Tibial nerve (tissue), 4 donors: ENCODE results near the gene KIRREL2. TPM values are rescaled to one million over a fixed set of nuclear protein-coding genes. Genes with fewer than 3 reads are reported as not detected.
A peak's percentile ranks its signal among the peaks of the same experiment; 100 is the strongest.

Experiments used
- DNase-seq, 2 donors: peaks; one replicate each; pipeline ENCODE4 v3.0.0-alpha.2; 2019; ENCODE audit warnings: low spot score in 2 of 2
- H3K27ac ChIP-seq, 4 donors: fragments of 200-600 bp; sonication (generic) in 3 of 4; one replicate each; pipeline ENCODE4 v1.5.1; 2017 to 2019; ENCODE audit warnings: mild to moderate bottlenecking in 1 of 4
- H3K27me3 ChIP-seq, 2 donors: fragments of 200-600 bp; sonication (generic) in 1 of 2; one replicate each; pipeline versions ENCODE4 v1.5.1 to v1.6.0; 2017 to 2019
- H3K36me3 ChIP-seq, 3 donors: fragments of 200-600 bp; sonication (generic); one replicate each; pipeline ENCODE4 v1.5.1; 2018 to 2019
- H3K4me1 ChIP-seq, 4 donors: fragments of 200-600 bp; sonication (generic) in 3 of 4; one replicate each; pipeline ENCODE4 v1.5.1; 2017 to 2019
- H3K4me3 ChIP-seq, 4 donors: fragments of 200-600 bp; sonication (generic) in 3 of 4; one replicate each; pipeline ENCODE4 v1.5.1; 2017 to 2019; ENCODE audit warnings: mild to moderate bottlenecking in 1 of 4, moderate library complexity in 1 of 4
- H3K9me3 ChIP-seq, 4 donors: fragments of 200-600 bp; sonication (generic) in 3 of 4; one replicate each; pipeline ENCODE4 v1.5.1; 2017 to 2019
- EP300 ChIP-seq, 2 donors: sonication (generic); formaldehyde crosslinking; IDR thresholded peaks; one replicate each; pipeline ENCODE4 v1.6.1; 2017; ENCODE audit warnings: antibody characterized with exemption in 2 of 2, mild to moderate bottlenecking in 1 of 2
- POLR2A ChIP-seq, 2 donors: fragments of 450-650 bp; IDR thresholded peaks; one replicate each; pipeline ENCODE4 v1.6.1; 2017; ENCODE audit warnings: antibody characterized with exemption in 2 of 2, mild to moderate bottlenecking in 2 of 2, moderate library complexity in 2 of 2
- WGBS, 2 donors: methylation state at CpG; one replicate each; pipeline ENCODE4 v1.1.5; 2018; 5-methylcytosine and 5-hydroxymethylcytosine counted together
- small RNA-seq: library from RNA; depleted of rRNA; stranded (forward); fragments of <200 nt; gene quantifications from one replicate; pipeline ENCODE3, GENCODE V24; 2016
- total RNA-seq, 4 donors: library from RNA; depleted of rRNA; stranded (reverse); fragments of >200 nt; gene quantifications; one replicate each; pipeline ENCODE4 v1.1.0, GENCODE V29; 2016
- TF ChIP-seq, protein P1 (sequence below), 5 experiments: fragments of 200-600 bp in 3 of 5; fragments of 450-650 bp in 2 of 5; sonication (generic) in 3 of 5; IDR thresholded peaks; one replicate each; pipeline ENCODE4 v1.5.1; 2016 to 2019; ENCODE audit warnings: antibody characterized with exemption in 5 of 5, mild to moderate bottlenecking in 3 of 5, moderate library complexity in 2 of 5

The KIRREL2 gene
- total RNA-seq, 4 donors from 2014 or later, result 0.44 TPM; not detected in 3

DNA sequence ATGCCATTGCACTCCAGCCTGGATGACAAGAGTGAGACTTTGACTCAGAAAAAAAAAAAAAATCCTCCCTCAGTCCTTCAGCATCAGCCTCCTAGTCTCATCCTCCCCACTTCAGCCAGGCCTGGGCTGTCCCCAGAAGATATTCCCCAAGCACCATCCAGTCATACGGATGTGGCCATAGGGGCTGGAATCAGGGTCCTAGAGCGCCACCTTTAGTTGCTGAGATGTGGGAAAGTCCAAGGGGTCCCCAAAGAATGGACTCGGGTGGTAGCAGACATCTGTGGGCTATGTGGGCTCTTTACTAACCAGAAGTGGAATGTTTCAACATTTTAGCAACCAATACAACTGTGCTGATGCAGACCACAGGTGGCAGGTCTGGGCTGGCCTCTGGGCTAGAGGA is 54.5 kb downstream of the KIRREL2 start:
- Histone ChIP-seq H3K9me3 (no peaks in the 10 kb centered on the region), H3K27ac (no peak overlapping the region), H3K36me3 (no peaks in the 10 kb centered on the region), H3K4me1 (peaks cover 0 to 9% (median 0%) of the 10 kb centered on the region in 4 donors), H3K4me3 (no peak overlapping the region), H3K27me3 (no peaks in the 10 kb centered on the region)
- 38% methylated on average over 3 of the region's 3 CpGs for WGBS, 2 donors
- no peak for DNase-seq
- TF ChIP-seq POLR2A (IDR thresholded peaks at IDR 0.05) (no peak), EP300 (IDR thresholded peaks at IDR 0.05) (no peak)
- TF ChIP-seq, protein P1, sequence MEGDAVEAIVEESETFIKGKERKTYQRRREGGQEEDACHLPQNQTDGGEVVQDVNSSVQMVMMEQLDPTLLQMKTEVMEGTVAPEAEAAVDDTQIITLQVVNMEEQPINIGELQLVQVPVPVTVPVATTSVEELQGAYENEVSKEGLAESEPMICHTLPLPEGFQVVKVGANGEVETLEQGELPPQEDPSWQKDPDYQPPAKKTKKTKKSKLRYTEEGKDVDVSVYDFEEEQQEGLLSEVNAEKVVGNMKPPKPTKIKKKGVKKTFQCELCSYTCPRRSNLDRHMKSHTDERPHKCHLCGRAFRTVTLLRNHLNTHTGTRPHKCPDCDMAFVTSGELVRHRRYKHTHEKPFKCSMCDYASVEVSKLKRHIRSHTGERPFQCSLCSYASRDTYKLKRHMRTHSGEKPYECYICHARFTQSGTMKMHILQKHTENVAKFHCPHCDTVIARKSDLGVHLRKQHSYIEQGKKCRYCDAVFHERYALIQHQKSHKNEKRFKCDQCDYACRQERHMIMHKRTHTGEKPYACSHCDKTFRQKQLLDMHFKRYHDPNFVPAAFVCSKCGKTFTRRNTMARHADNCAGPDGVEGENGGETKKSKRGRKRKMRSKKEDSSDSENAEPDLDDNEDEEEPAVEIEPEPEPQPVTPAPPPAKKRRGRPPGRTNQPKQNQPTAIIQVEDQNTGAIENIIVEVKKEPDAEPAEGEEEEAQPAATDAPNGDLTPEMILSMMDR (IDR thresholded peaks at IDR 0.05), result no peak

DNA sequence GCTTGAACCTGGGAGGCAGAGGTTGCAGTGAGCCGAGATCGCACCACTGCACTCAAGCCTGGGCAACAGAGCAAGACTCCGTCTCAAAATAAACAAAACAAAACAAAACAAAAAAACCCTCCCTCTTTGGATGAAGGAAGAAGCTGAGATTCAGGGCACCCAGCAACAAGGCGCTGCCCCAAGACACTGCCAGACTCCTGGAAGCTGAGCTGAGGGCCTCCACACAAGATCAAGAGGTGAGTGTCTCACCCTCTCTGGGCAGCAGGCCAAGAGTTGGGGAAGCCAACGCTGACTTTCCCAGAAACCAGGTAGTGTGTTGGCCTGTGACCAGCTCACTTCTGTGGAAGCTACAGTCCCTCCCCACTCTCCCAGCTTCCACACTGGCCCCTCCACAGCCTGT is 55.1 kb downstream of the KIRREL2 start:
- H3K4me1 ChIP-seq, result peaks cover 0 to 3% (median 0%) of the 10 kb centered on the region in 4 donors
- no peak for DNase-seq
- no peaks in the 10 kb centered on the region for H3K36me3 ChIP-seq
- no peaks in the 10 kb centered on the region for H3K9me3 ChIP-seq
- H3K27ac ChIP-seq, result no peak overlapping the region
- TF ChIP-seq EP300 (IDR thresholded peaks at IDR 0.05), result no peak
- no peak for TF ChIP-seq POLR2A (IDR thresholded peaks at IDR 0.05)
- TF ChIP-seq, protein P1 (IDR thresholded peaks at IDR 0.05), result no peak
- no peaks in the 10 kb centered on the region for H3K27me3 ChIP-seq
- no peak overlapping the region for H3K4me3 ChIP-seq
- 47 to 51% methylated on average over 5 of the region's 5 CpGs for WGBS, 2 donors

DNA sequence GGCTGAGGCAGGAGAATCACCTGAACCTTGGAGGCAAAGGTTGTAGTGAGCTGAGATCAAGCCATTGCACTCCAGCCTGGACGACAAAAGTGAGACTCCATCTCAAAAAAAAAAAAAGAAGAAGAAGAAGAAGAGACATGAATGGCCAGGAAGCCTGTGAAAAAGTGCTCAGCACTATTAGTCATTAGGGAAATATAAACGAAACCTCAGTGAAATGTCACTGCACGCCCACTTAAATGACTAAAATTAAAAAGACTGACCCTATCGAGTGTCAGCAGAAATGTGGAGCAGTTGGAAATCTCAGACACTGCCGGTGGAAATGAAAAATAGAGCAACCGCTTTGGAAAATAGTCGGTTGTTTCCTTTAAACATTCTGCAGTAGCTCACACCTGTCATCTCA is 56.9 kb downstream of the KIRREL2 start:
- Histone ChIP-seq H3K36me3 (no peaks in the 10 kb centered on the region), H3K9me3 (no peaks in the 10 kb centered on the region), H3K27me3 (no peaks in the 10 kb centered on the region), H3K4me1 (no peaks in the 10 kb centered on the region), H3K27ac (peak overlapping the region in 2 of 4 donors; percentile 23 to 64), H3K4me3 (no peak overlapping the region)
- TF ChIP-seq EP300 (IDR thresholded peaks at IDR 0.05) (no peak), POLR2A (IDR thresholded peaks at IDR 0.05) (no peak)
- TF ChIP-seq, protein P1 (IDR thresholded peaks at IDR 0.05), result no peak
- 39 to 43% methylated on average over 7 of the region's 7 CpGs for WGBS, 2 donors
- no peak for DNase-seq

DNA sequence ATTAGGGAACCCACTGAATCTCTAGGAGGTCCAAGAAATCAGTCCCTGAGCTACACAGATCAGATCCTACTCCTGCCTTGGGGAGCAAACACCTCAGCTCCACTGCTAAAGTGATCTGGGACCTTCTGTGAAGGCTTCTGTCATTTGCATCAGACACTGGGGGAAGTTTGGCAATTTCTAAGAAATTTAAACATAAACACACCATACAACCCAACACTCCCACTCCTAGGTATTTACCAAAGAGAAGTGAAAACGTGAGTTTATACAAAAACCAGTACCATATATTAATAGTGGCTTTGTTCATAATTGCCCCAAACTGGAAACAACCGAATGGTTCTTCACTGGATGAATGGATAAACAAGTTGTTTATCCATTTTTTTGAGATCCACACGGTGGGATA is 58.7 kb downstream of the KIRREL2 start:
- WGBS, 2 donors, result 38 to 47% methylated on average over 3 of the region's 3 CpGs
- no peak overlapping the region for H3K27ac ChIP-seq
- H3K4me3 ChIP-seq, result no peak overlapping the region
- H3K9me3 ChIP-seq, result no peaks in the 10 kb centered on the region
- H3K27me3 ChIP-seq, result no peaks in the 10 kb centered on the region
- H3K4me1 ChIP-seq, result no peaks in the 10 kb centered on the region
- TF ChIP-seq EP300 (IDR thresholded peaks at IDR 0.05), result no peak
- TF ChIP-seq, protein P1 (IDR thresholded peaks at IDR 0.05), result no peak
- TF ChIP-seq POLR2A (IDR thresholded peaks at IDR 0.05), result no peak
- no peaks in the 10 kb centered on the region for H3K36me3 ChIP-seq
- no peak for DNase-seq

Small RNA genes within 50 kb of the gene (small RNA-seq; reads per million reads assigned to genes)
- gene RN7SL402P, result not detected

Other genes starting within 250 kb of the KIRREL2 start
- gene HAUS5, start 244.2 kb upstream of the KIRREL2 start, total RNA-seq, result 10 to 100 TPM in 3 of 4 donors, 1 to 10 TPM in 1; 9.8 to 17.1 (median 11.0) TPM
- 10 to 100 TPM; 77.4 to 88.3 (median 80.0) TPM for gene RBM42, start 227.9 kb upstream of the KIRREL2 start, total RNA-seq
- 1 to 10 TPM in 1 of 4 donors, under 1 TPM in 1, not detected in 2; 0.84 to 2.2 TPM for gene ETV2, start 215.2 kb upstream of the KIRREL2 start, total RNA-seq
- gene COX6B1, start 208.6 kb upstream of the KIRREL2 start, total RNA-seq, result 100 to 1,000 TPM; 293 to 338 (median 316) TPM
- not detected for gene UPK1A, start 190.4 kb upstream of the KIRREL2 start, total RNA-seq
- gene ZBTB32, start 152.4 kb upstream of the KIRREL2 start, total RNA-seq, result not detected
- 10 to 100 TPM; 12.9 to 38.7 (median 25.5) TPM for gene KMT2B, start 138.9 kb upstream of the KIRREL2 start, total RNA-seq
- 10 to 100 TPM in 2 of 4 donors, 1 to 10 TPM in 2; 4.8 to 25.5 (median 10.7) TPM for gene IGFLR1, start 114.5 kb upstream of the KIRREL2 start, total RNA-seq
- 10 to 100 TPM; 17.8 to 51.1 (median 43.2) TPM for gene U2AF1L4, start 111.5 kb upstream of the KIRREL2 start, total RNA-seq
- 10 to 100 TPM; 33.1 to 46.7 (median 40.3) TPM for gene PSENEN, start 111.3 kb upstream of the KIRREL2 start, total RNA-seq
- gene LIN37, start 108.3 kb upstream of the KIRREL2 start, total RNA-seq, result 10 to 100 TPM; 18.1 to 32.7 (median 20.6) TPM
- 100 to 1,000 TPM in 3 of 4 donors, 10 to 100 TPM in 1; 85.2 to 190 (median 124) TPM for gene HSPB6, start 99.9 kb upstream of the KIRREL2 start, total RNA-seq
- gene PROSER3, start 98.7 kb upstream of the KIRREL2 start, total RNA-seq, result 10 to 100 TPM; 14.2 to 32.7 (median 19.9) TPM
- 10 to 100 TPM in 3 of 4 donors, 1 to 10 TPM in 1; 6.6 to 46.8 (median 26.1) TPM for gene ARHGAP33, start 81.3 kb upstream of the KIRREL2 start, total RNA-seq
- gene PRODH2, start 44.1 kb upstream of the KIRREL2 start, total RNA-seq, result not detected
- not detected for gene NPHS1, start 4.4 kb upstream of the KIRREL2 start, total RNA-seq
- gene APLP1, start 11.7 kb downstream of the KIRREL2 start, total RNA-seq, result 10 to 100 TPM in 2 of 4 donors, 1 to 10 TPM in 2; 8.7 to 19.7 (median 10.7) TPM
- gene NFKBID, start 43.6 kb downstream of the KIRREL2 start, total RNA-seq, result 10 to 100 TPM; 15.1 to 23.8 (median 21.8) TPM
- 10 to 100 TPM; 10.5 to 37.6 (median 15.5) TPM for gene HCST, start 45.6 kb downstream of the KIRREL2 start, total RNA-seq
- 100 to 1,000 TPM in 3 of 4 donors, 10 to 100 TPM in 1; 41.4 to 122 (median 117) TPM for gene TYROBP, start 51.4 kb downstream of the KIRREL2 start, total RNA-seq
- gene LRFN3, start 79.5 kb downstream of the KIRREL2 start, total RNA-seq, result 10 to 100 TPM in 2 of 4 donors, 1 to 10 TPM in 2; 5.0 to 20.4 (median 8.6) TPM
- 10 to 100 TPM; 67.8 to 88.9 (median 77.1) TPM for gene SDHAF1, start 138.3 kb downstream of the KIRREL2 start, total RNA-seq
- gene SYNE4, start 151.9 kb downstream of the KIRREL2 start, total RNA-seq, result 1 to 10 TPM in 1 of 4 donors, under 1 TPM in 2, not detected in 1; 0.21 to 2.1 (median 0.98) TPM
- gene ALKBH6, start 157.3 kb downstream of the KIRREL2 start, total RNA-seq, result 10 to 100 TPM; 25.3 to 46.0 (median 33.9) TPM
- 10 to 100 TPM; 20.1 to 44.7 (median 24.6) TPM for gene CLIP3, start 176.0 kb downstream of the KIRREL2 start, total RNA-seq
- 10 to 100 TPM; 11.4 to 21.0 (median 16.0) TPM for gene THAP8, start 197.4 kb downstream of the KIRREL2 start, total RNA-seq
- gene WDR62, start 198.0 kb downstream of the KIRREL2 start, total RNA-seq, result 1 to 10 TPM in 2 of 4 donors, under 1 TPM in 2; 0.42 to 2.1 (median 1.4) TPM